ENCODE measurements around the gene DLX4. TPM values are rescaled to one million over a fixed set of nuclear protein-coding genes. Genes with fewer than 3 reads are reported as not detected.

DLX4 gene
- total and polyA plus RNA-seq, 2 of the 4 experiments (the other 2 are of a cell fraction) = not detected

DNA sequence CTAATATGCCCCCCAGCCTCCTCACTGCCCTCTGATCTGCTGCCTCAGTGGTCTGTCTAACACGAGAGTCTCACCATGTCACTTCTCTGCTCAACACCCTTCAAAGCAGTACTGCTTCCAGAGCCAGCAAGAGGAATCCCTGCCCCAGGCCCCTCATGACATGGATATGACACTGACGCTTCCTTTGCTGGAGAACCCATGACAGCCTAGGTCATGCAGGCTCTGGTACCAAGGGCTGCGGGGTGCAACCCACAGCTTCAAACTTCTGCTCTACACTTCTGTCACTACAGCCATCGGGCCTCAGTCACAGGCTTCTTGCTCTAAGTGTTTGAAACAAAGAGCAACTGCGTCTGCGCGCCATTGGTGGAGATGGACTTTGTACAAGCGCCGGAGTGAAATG lies 32.6 kb upstream of the DLX4 start:
- H3K9me1 ChIP-seq (ENCODE audit: insufficient read depth, low read length) = no peaks in the 10 kb centered on the region; the same call in 1 of the 2 replicates
- no peak overlapping the region for H3K23ac ChIP-seq (ENCODE audit: low read depth, low read length)
- H3K56ac ChIP-seq (ENCODE audit: extremely low read depth, insufficient read depth, low read length) = no peak overlapping the region
- no peak overlapping the region for H3K4ac ChIP-seq (ENCODE audit: low read depth, low read length)
- ATAC-seq (ENCODE audit: low read depth) (no peak), DNase-seq (no peak)
- in situ Hi-C loops (cut with MboI; ENCODE audit: low sequenced_read_pairs) = no loop called here
- POLR2A ChIA-PET (ENCODE audit: unreplicated experiment) = no interaction called here
- H3K18ac ChIP-seq (ENCODE audit: low read depth, low read length) = no peak overlapping the region
- no peaks in the 10 kb centered on the region for H4K20me1 ChIP-seq (ENCODE audit: insufficient read depth, low read length)
- H3K79me1 ChIP-seq (ENCODE audit: low read depth in 1 of 2, low read length in 2 of 2) = no peaks in the 10 kb centered on the region
- H4K8ac ChIP-seq (ENCODE audit: low read depth in 2 of 2, low read length in 2 of 2) = no peak overlapping the region
- H2AK9ac ChIP-seq (replicated peaks; ENCODE audit: low read depth, low read length, poor library complexity) = no peak overlapping the region
- no peaks in the 10 kb centered on the region for H3K9me3 ChIP-seq (ENCODE audit: control insufficient read depth, insufficient read depth, low read length)
- CTCF ChIA-PET = no interaction called here
- dilution Hi-C loops (cut with HindIII; ENCODE audit: low sequenced_read_pairs, unreplicated experiment) = no loop called here
- H2BK20ac ChIP-seq (ENCODE audit: low read depth, low read length) = no peak overlapping the region
- TF ChIP-seq FOS (IDR thresholded peaks at IDR 0.05; ENCODE audit: low read depth, low read length) = no peak
- TF ChIP-seq RFX5 (IDR thresholded peaks at IDR 0.05; ENCODE audit: low read depth, low read length) = no peak
- no peak for TF ChIP-seq MAFK (IDR thresholded peaks at IDR 0.05; ENCODE audit: low read depth, low read length)
- TF ChIP-seq, protein P1, sequence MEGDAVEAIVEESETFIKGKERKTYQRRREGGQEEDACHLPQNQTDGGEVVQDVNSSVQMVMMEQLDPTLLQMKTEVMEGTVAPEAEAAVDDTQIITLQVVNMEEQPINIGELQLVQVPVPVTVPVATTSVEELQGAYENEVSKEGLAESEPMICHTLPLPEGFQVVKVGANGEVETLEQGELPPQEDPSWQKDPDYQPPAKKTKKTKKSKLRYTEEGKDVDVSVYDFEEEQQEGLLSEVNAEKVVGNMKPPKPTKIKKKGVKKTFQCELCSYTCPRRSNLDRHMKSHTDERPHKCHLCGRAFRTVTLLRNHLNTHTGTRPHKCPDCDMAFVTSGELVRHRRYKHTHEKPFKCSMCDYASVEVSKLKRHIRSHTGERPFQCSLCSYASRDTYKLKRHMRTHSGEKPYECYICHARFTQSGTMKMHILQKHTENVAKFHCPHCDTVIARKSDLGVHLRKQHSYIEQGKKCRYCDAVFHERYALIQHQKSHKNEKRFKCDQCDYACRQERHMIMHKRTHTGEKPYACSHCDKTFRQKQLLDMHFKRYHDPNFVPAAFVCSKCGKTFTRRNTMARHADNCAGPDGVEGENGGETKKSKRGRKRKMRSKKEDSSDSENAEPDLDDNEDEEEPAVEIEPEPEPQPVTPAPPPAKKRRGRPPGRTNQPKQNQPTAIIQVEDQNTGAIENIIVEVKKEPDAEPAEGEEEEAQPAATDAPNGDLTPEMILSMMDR (conservative IDR thresholded peaks at IDR 0.05; ENCODE audit: low read depth, low read length) = no peak
- no peak for TF ChIP-seq BHLHE40 (IDR thresholded peaks at IDR 0.05; ENCODE audit: low read depth, low read length)
- TF ChIP-seq POLR2A (IDR thresholded peaks at IDR 0.05; ENCODE audit: low read depth, low read length) = no peak
- no peak for TF ChIP-seq SMC3 (IDR thresholded peaks at IDR 0.05; ENCODE audit: low read depth, low read length)
- no peak for TF ChIP-seq NFE2L2 (IDR thresholded peaks at IDR 0.05; ENCODE audit: low read depth, low read length)
- TF ChIP-seq, protein P2, sequence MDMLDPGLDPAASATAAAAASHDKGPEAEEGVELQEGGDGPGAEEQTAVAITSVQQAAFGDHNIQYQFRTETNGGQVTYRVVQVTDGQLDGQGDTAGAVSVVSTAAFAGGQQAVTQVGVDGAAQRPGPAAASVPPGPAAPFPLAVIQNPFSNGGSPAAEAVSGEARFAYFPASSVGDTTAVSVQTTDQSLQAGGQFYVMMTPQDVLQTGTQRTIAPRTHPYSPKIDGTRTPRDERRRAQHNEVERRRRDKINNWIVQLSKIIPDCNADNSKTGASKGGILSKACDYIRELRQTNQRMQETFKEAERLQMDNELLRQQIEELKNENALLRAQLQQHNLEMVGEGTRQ (IDR thresholded peaks at IDR 0.05; ENCODE audit: low read depth, low read length) = no peak
- TF ChIP-seq RCOR1 (IDR thresholded peaks at IDR 0.05; ENCODE audit: insufficient replicate concordance, low read length) = no peak
- TF ChIP-seq, protein P3, sequence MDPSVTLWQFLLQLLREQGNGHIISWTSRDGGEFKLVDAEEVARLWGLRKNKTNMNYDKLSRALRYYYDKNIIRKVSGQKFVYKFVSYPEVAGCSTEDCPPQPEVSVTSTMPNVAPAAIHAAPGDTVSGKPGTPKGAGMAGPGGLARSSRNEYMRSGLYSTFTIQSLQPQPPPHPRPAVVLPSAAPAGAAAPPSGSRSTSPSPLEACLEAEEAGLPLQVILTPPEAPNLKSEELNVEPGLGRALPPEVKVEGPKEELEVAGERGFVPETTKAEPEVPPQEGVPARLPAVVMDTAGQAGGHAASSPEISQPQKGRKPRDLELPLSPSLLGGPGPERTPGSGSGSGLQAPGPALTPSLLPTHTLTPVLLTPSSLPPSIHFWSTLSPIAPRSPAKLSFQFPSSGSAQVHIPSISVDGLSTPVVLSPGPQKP (IDR thresholded peaks at IDR 0.05; ENCODE audit: borderline replicate concordance, low read depth, low read length) = no peak
- intact Hi-C loops (cut with micrococcal nuclease) = no loop called here
- no peak overlapping the region for H3K14ac ChIP-seq (replicated peaks; ENCODE audit: low read depth, low read length)
- no TSS peak for BruUV-seq (replicated peaks)
- no peak overlapping the region for H4K5ac ChIP-seq (ENCODE audit: low read depth, low read length)
- no peak overlapping the region for H2AFZ ChIP-seq (replicated peaks; ENCODE audit: low read length, poor library complexity)
- no peak overlapping the region for H3K27ac ChIP-seq (ENCODE audit: insufficient read depth, low read length)
- H3K4me3 ChIP-seq (ENCODE audit: insufficient read depth, low read depth, low read length) = no peak overlapping the region
- H2BK15ac ChIP-seq (ENCODE audit: low read depth, low read length) = no peak overlapping the region
- H3K36me3 ChIP-seq (ENCODE audit: control insufficient read depth, insufficient read depth, low read length) = no peaks in the 10 kb centered on the region
- H3K4me1 ChIP-seq (ENCODE audit: control insufficient read depth, insufficient read depth, low read length) = no peaks in the 10 kb centered on the region
- no peak overlapping the region for H4K91ac ChIP-seq (ENCODE audit: insufficient read depth, low read depth, low read length)
- H2BK120ac ChIP-seq (ENCODE audit: low read depth, low read length) = no peak overlapping the region
- H3K9ac ChIP-seq (ENCODE audit: low read depth, low read length) = no peak overlapping the region
- no peak overlapping the region for H2AK5ac ChIP-seq (ENCODE audit: low read depth, low read length)
- 20% methylated on average over 1 of the region's 9 CpGs; no CpG with 5 or more reads in 1 of the 2 experiments for WGBS, 2 experiments (ENCODE audit: extremely low coverage in 2 of 2, insufficient read length in 1 of 2)
- peaks cover 77% of the 10 kb centered on the region for H3K27me3 ChIP-seq (ENCODE audit: control insufficient read depth, insufficient read depth, low read length)
- H2BK5ac ChIP-seq (ENCODE audit: low read depth, low read length, poor library complexity, severe bottlenecking) = no peak overlapping the region
- H3K4me2 ChIP-seq (ENCODE audit: low read depth, low read length) = no peak overlapping the region

All from IMR-90 (cell line).